ENCODE measurements around the gene RLN2. TPM values are rescaled to one million over a fixed set of nuclear protein-coding genes. Genes with fewer than 3 reads are reported as not detected.

The RLN2 gene, protein sequence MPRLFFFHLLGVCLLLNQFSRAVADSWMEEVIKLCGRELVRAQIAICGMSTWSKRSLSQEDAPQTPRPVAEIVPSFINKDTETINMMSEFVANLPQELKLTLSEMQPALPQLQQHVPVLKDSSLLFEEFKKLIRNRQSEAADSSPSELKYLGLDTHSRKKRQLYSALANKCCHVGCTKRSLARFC
- 0.32 TPM in 1 of 2 replicates, not detected in the other for total RNA-seq

GRCh38 chr9:5303840-5304795, at the start of gene RLN2:
Gene RLN2, minus strand, starts transcription at chr9:5304716. Its CDS starts 136 bp downstream, at chr9:5304580.

GRCh38 chr9:5338992-5339981, 34.8 kb upstream of the RLN2 start, which contains the start of gene RLN1:
Gene RLN1, minus strand, starts transcription at chr9:5339876. Its CDS starts 130 bp downstream, at chr9:5339746.

Other genes with a start within 250 kb of the RLN2 start
- gene INSL6, start 119.1 kb downstream of the RLN2 start, total RNA-seq, result not detected in 2 replicates
- not detected in 2 replicates for gene INSL4, start 73.3 kb downstream of the RLN2 start, total RNA-seq
- not detected in 2 replicates for gene RLN1, start 35.2 kb upstream of the RLN2 start, total RNA-seq
- 19.8 and 22.8 TPM in 2 replicates for gene PLGRKT, start 133.2 kb upstream of the RLN2 start, total RNA-seq
- gene CD274, start 145.8 kb upstream of the RLN2 start, total RNA-seq, result 17.9 and 47.0 TPM in 2 replicates
- 12.0 and 20.8 TPM in 2 replicates for gene PDCD1LG2, start 205.8 kb upstream of the RLN2 start, total RNA-seq

All from epithelial cell of umbilical artery (primary cell).